SK-N-SH (cell line): ENCODE results near the gene SOCS2. TPM values are rescaled to one million over a fixed set of nuclear protein-coding genes. Genes with fewer than 3 reads are reported as not detected.

Experiments
- CTCF ChIA-PET: fragments of 300-600, 350-600 bp; formaldehyde crosslinking; extraction: SDS; loops from one replicate; lab custom pipeline; 2021; lab: Yijun Ruan, JAX
- POLR2A ChIA-PET: fragments of 350-600 bp; sonication (Branson Sonifier 250); formaldehyde crosslinking; extraction: SDS; loops from one replicate; lab custom pipeline; 2020; ENCODE audit warnings: antibody characterized with exemption, inconsistent platforms; lab: Yijun Ruan, JAX
- DNase-seq: peaks from one replicate; pipeline ENCODE4 v3.0.0; 2012
- H2AFZ ChIP-seq: fragments of 200-600 bp; sonication (generic); 2 replicates; pipeline ENCODE4 v1.8.1; 2016; ENCODE audit warnings: antibody characterized with exemption, mild to moderate bottlenecking, low read depth
- H3F3A ChIP-seq: fragments of 200-600 bp; sonication (generic); replicated peaks from 2 replicates; pipeline ENCODE3; 2016; ENCODE audit warnings: antibody characterized with exemption, mild to moderate bottlenecking; ENCODE audit not compliant: insufficient read depth
- H3K27ac ChIP-seq, 2 experiments: fragments of 200-500 bp in 1 of 2; fragments of 200-600 bp in 1 of 2; sonication (Bioruptor generic) in 1 of 2; sonication (generic), shearing (Covaris generic) in 1 of 2; 2 replicates each; pipeline versions ENCODE4 v1.5.1 to v1.6.1; 2014 to 2016; ENCODE audit warnings: low read depth in 2 of 2, inconsistent platforms in 1 of 2, low read length in 1 of 2, mild to moderate bottlenecking in 1 of 2, mixed read lengths in 1 of 2
- H3K27me3 ChIP-seq: fragments of 200-600 bp; sonication (generic), shearing (Covaris generic); 2 replicates; pipeline ENCODE4 v1.6.1; 2016; ENCODE audit warnings: mixed run types; ENCODE audit not compliant: insufficient read depth
- H3K36me3 ChIP-seq, 2 experiments: fragments of 200-500 bp in 1 of 2; fragments of 200-600 bp in 1 of 2; sonication (Bioruptor generic) in 1 of 2; sonication (generic) in 1 of 2; replicated peaks in 1 of 2; 2 replicates each; pipeline versions ENCODE3 to v1.5.1; 2014 to 2016; ENCODE audit warnings: low read length in 1 of 2, mild to moderate bottlenecking in 1 of 2; ENCODE audit not compliant: insufficient read depth in 2 of 2, control insufficient read depth in 1 of 2
- H3K4me1 ChIP-seq, 2 experiments: fragments of 200-500 bp in 1 of 2; fragments of 200-600 bp in 1 of 2; sonication (Bioruptor generic) in 1 of 2; sonication (generic), shearing (Covaris generic) in 1 of 2; 2 replicates each; pipeline versions ENCODE4 v1.5.1 to v1.6.1; 2014 to 2016; ENCODE audit warnings: low read depth in 1 of 2, low read length in 1 of 2, mixed run types in 1 of 2; ENCODE audit not compliant: insufficient read depth in 2 of 2, control insufficient read depth in 1 of 2
- H3K4me2 ChIP-seq: fragments of 200-600 bp; sonication (generic), shearing (Covaris generic); 2 replicates; pipeline ENCODE4 v1.6.1; 2017; ENCODE audit warnings: mixed run types
- H3K4me3 ChIP-seq, 2 experiments: fragments of 200-500 bp in 1 of 2; fragments of 200-600 bp in 1 of 2; sonication (Bioruptor generic) in 1 of 2; sonication (generic), shearing (Covaris generic) in 1 of 2; 2 replicates each; pipeline versions ENCODE4 v1.5.1 to v1.8.1; 2014 to 2016; ENCODE audit warnings: low read depth in 2 of 2, inconsistent platforms in 1 of 2, low read length in 1 of 2, mild to moderate bottlenecking in 1 of 2, mixed read lengths in 1 of 2, moderate library complexity in 1 of 2
- H3K79me2 ChIP-seq: fragments of 200-600 bp; sonication (generic); 2 replicates; pipeline ENCODE4 v1.8.1; 2017; ENCODE audit warnings: mild to moderate bottlenecking; ENCODE audit not compliant: insufficient read depth
- H3K9ac ChIP-seq: fragments of 200-600 bp; sonication (generic); 2 replicates; pipeline ENCODE4 v1.6.1; 2017; ENCODE audit warnings: mixed run types
- H3K9me2 ChIP-seq: fragments of 200-600 bp; sonication (generic); 2 replicates; pipeline ENCODE4 v1.6.1; 2017; ENCODE audit warnings: mixed run types
- H3K9me3 ChIP-seq: fragments of 200-600 bp; sonication (generic); 2 replicates; pipeline ENCODE4 v1.6.1; 2017; ENCODE audit warnings: mixed run types, mild to moderate bottlenecking, moderate library complexity
- H4K20me1 ChIP-seq: fragments of 200-600 bp; sonication (generic); 2 replicates; pipeline ENCODE4 v1.6.1; 2017; ENCODE audit warnings: mild to moderate bottlenecking, mixed run types; ENCODE audit not compliant: insufficient read depth
- ELF1 ChIP-seq: IDR thresholded peaks from 2 replicates; pipeline ENCODE4 v1.4.0; 2012
- EP300 ChIP-seq, 2 experiments: IDR thresholded peaks; 2 replicates each; pipeline versions ENCODE4 v1.4.0 to v1.6.1; 2012; ENCODE audit warnings: borderline replicate concordance in 1 of 2, low read depth in 1 of 2, low read length in 1 of 2
- FOSL2 ChIP-seq: IDR thresholded peaks from 2 replicates; pipeline ENCODE4 v1.4.0; 2012; ENCODE audit warnings: low read depth, mild to moderate bottlenecking, moderate library complexity, borderline replicate concordance
- GATA2 ChIP-seq: sonication (generic); formaldehyde crosslinking; IDR thresholded peaks from 2 replicates; pipeline ENCODE4 v1.5.0; 2020; ENCODE audit warnings: mild to moderate bottlenecking, missing genetic modification reagents
- JUND ChIP-seq: IDR thresholded peaks from 2 replicates; pipeline ENCODE4 v1.4.0; 2012
- MEF2A ChIP-seq: IDR thresholded peaks from 2 replicates; pipeline ENCODE4 v1.4.0; 2012; ENCODE audit warnings: low read depth, borderline replicate concordance
- MXI1 ChIP-seq: IDR thresholded peaks from 2 replicates; pipeline ENCODE4 v1.6.1; 2012; ENCODE audit warnings: mild to moderate bottlenecking, low read depth, low read length, improper control_type of control experiment
- RAD21 ChIP-seq: IDR thresholded peaks from 2 replicates; pipeline ENCODE4 v1.6.1; 2012; ENCODE audit warnings: mild to moderate bottlenecking, low read length
- RFX5 ChIP-seq: IDR thresholded peaks from 2 replicates; pipeline ENCODE4 v1.6.1; 2012; ENCODE audit warnings: mild to moderate bottlenecking, improper control_type of control experiment, low read length
- TAF1 ChIP-seq: IDR thresholded peaks from 2 replicates; pipeline ENCODE4 v1.6.1; 2012; ENCODE audit warnings: low read depth, mild to moderate bottlenecking, low read length, moderate library complexity, borderline replicate concordance
- WGBS: methylation state at CpG from one replicate; pipeline ENCODE4 v1.1.6; 2017; ENCODE audit warnings: low lambda C conversion rate; 5-methylcytosine and 5-hydroxymethylcytosine counted together
- polyA plus RNA-seq, 3 experiments: library from polyadenylated mRNA; depleted of rRNA; stranded (reverse); fragments of >200 nt; gene quantifications; 2 replicates each; pipeline ENCODE4 v1.2.3, GENCODE V29; 2012
- TF ChIP-seq, protein P1 (sequence below): IDR thresholded peaks from 2 replicates; pipeline ENCODE4 v1.6.1; 2012; ENCODE audit warnings: mild to moderate bottlenecking, low read depth, low read length, moderate library complexity
- TF ChIP-seq, protein P2 (sequence below): fragments of 200-600 bp; sonication (generic); IDR thresholded peaks from 2 replicates; pipeline ENCODE4 v1.6.1; 2017; ENCODE audit warnings: antibody characterized with exemption, mild to moderate bottlenecking, moderate library complexity
- TF ChIP-seq, protein P3 (sequence below): IDR thresholded peaks from 2 replicates; pipeline ENCODE4 v1.4.0; 2012; ENCODE audit warnings: low read depth, borderline replicate concordance

Gene SOCS2
- polyA plus RNA-seq, 1 of the 3 experiments (the other 2 are of a cell fraction), result 24.1 TPM

DNA sequence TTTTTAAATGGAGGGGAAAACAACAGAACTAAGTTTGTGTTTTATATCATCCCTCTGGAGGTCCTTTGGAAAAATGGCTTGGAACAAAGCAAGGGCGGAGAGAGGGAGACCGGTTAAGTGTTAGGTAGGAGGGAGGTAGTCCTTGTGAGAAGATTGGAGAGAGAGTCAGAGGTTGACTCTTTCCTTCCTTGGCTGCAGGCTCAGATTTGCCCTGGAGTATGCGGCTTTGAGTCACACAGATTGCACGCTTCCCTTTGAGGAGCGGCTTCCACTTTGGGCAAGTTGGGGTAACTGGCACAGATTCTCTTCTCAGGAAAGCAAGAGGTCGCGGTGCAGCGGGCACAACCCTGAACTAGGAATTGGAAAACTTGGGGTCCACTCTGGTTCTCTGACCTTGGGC is 9.9 kb downstream of the SOCS2 start:
- Histone ChIP-seq H3K9me2 (no peaks in the 10 kb centered on the region), H3K27me3 (no peaks in the 10 kb centered on the region), H4K20me1 (no peaks in the 10 kb centered on the region), H3K4me1 (no peaks in the 10 kb centered on the region; a peak in 2 of 4 replicates), H3F3A (peaks cover 3% of the 10 kb centered on the region), H3K79me2 (peaks cover 7% of the 10 kb centered on the region; the same call in 1 of the 2 replicates), H3K4me3 (no peak overlapping the region), H3K4me2 (no peak overlapping the region), H2AFZ (no peak overlapping the region), H3K36me3 (peaks cover 5 to 11% of the 10 kb centered on the region in 2 experiments), H3K9me3 (no peaks in the 10 kb centered on the region), H3K27ac (no peak overlapping the region), H3K9ac (no peak overlapping the region)
- ChIA-PET CTCF (interaction anchor here (1.2 to 3.0 kb wide), 2 partner anchors 10 to 160 kb away, joined by 3 to 10 read pairs; partner anchors contain the start of gene SOCS2), POLR2A (no interaction called here)
- 97% methylated on average over 5 of the region's 8 CpGs for WGBS
- no peak for DNase-seq
- TF ChIP-seq RFX5 (no peak), GATA2 (CRISPR knock-in tag) (no peak), TAF1 (no peak), FOSL2 (no peak), MXI1 (no peak), MEF2A (no peak), ELF1 (no peak), EP300 (IDR thresholded peaks at IDR 0.05; ENCODE audit: borderline replicate concordance in 1 of 2, low read depth in 1 of 2, low read length in 1 of 2) (no peak), JUND (no peak), RAD21 (no peak)
- TF ChIP-seq, protein P1, sequence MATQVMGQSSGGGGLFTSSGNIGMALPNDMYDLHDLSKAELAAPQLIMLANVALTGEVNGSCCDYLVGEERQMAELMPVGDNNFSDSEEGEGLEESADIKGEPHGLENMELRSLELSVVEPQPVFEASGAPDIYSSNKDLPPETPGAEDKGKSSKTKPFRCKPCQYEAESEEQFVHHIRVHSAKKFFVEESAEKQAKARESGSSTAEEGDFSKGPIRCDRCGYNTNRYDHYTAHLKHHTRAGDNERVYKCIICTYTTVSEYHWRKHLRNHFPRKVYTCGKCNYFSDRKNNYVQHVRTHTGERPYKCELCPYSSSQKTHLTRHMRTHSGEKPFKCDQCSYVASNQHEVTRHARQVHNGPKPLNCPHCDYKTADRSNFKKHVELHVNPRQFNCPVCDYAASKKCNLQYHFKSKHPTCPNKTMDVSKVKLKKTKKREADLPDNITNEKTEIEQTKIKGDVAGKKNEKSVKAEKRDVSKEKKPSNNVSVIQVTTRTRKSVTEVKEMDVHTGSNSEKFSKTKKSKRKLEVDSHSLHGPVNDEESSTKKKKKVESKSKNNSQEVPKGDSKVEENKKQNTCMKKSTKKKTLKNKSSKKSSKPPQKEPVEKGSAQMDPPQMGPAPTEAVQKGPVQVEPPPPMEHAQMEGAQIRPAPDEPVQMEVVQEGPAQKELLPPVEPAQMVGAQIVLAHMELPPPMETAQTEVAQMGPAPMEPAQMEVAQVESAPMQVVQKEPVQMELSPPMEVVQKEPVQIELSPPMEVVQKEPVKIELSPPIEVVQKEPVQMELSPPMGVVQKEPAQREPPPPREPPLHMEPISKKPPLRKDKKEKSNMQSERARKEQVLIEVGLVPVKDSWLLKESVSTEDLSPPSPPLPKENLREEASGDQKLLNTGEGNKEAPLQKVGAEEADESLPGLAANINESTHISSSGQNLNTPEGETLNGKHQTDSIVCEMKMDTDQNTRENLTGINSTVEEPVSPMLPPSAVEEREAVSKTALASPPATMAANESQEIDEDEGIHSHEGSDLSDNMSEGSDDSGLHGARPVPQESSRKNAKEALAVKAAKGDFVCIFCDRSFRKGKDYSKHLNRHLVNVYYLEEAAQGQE, result no peak
- TF ChIP-seq, protein P2, sequence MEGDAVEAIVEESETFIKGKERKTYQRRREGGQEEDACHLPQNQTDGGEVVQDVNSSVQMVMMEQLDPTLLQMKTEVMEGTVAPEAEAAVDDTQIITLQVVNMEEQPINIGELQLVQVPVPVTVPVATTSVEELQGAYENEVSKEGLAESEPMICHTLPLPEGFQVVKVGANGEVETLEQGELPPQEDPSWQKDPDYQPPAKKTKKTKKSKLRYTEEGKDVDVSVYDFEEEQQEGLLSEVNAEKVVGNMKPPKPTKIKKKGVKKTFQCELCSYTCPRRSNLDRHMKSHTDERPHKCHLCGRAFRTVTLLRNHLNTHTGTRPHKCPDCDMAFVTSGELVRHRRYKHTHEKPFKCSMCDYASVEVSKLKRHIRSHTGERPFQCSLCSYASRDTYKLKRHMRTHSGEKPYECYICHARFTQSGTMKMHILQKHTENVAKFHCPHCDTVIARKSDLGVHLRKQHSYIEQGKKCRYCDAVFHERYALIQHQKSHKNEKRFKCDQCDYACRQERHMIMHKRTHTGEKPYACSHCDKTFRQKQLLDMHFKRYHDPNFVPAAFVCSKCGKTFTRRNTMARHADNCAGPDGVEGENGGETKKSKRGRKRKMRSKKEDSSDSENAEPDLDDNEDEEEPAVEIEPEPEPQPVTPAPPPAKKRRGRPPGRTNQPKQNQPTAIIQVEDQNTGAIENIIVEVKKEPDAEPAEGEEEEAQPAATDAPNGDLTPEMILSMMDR, result no peak
- TF ChIP-seq, protein P3, sequence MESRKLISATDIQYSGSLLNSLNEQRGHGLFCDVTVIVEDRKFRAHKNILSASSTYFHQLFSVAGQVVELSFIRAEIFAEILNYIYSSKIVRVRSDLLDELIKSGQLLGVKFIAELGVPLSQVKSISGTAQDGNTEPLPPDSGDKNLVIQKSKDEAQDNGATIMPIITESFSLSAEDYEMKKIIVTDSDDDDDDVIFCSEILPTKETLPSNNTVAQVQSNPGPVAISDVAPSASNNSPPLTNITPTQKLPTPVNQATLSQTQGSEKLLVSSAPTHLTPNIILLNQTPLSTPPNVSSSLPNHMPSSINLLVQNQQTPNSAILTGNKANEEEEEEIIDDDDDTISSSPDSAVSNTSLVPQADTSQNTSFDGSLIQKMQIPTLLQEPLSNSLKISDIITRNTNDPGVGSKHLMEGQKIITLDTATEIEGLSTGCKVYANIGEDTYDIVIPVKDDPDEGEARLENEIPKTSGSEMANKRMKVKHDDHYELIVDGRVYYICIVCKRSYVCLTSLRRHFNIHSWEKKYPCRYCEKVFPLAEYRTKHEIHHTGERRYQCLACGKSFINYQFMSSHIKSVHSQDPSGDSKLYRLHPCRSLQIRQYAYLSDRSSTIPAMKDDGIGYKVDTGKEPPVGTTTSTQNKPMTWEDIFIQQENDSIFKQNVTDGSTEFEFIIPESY, result no peak
